MCF 10A (cell line): ENCODE measurements around the gene USP9X. TPM values are rescaled to one million over a fixed set of nuclear protein-coding genes. Genes with fewer than 3 reads are reported as not detected.

Source experiments
- BruUV-seq: library from RNA; stranded (reverse); fragments of 400-500 nt; replicated peaks from 2 replicates; lab custom pipeline; 2021; lab: Mats Ljungman, UMichigan
- CTCF ChIA-PET: fragments of 300-600 bp; sonication (Branson Sonifier 250); formaldehyde crosslinking; extraction: SDS; loops from one replicate; lab custom pipeline; 2021; ENCODE audit warnings: antibody characterized with exemption, inconsistent platforms; lab: Yijun Ruan, JAX
- POLR2A ChIA-PET: fragments of 300-600, 350-650 bp; sonication (Branson Sonifier 250); formaldehyde crosslinking; extraction: SDS; loops from one replicate; lab custom pipeline; 2020; ENCODE audit warnings: antibody characterized with exemption, inconsistent platforms; lab: Yijun Ruan, JAX
- DNase-seq: peaks from one replicate; pipeline ENCODE4 v3.0.0-alpha.2; 2018; ENCODE audit not compliant: unreplicated experiment
- H3K27ac Mint-ChIP-seq: one replicate; pipeline ENCODE4 v1.8.0; 2022; ENCODE audit warnings: mild to moderate bottlenecking, low read depth, mixed read lengths; ENCODE audit not compliant: unreplicated experiment
- H3K27me3 Mint-ChIP-seq: one replicate; pipeline ENCODE4 v1.8.0; 2022; ENCODE audit warnings: mixed read lengths; ENCODE audit not compliant: insufficient read depth, unreplicated experiment
- H3K36me3 Mint-ChIP-seq: one replicate; pipeline ENCODE4 v1.8.0; 2022; ENCODE audit warnings: mild to moderate bottlenecking, moderate library complexity, mixed read lengths; ENCODE audit not compliant: insufficient read depth, unreplicated experiment
- H3K4me1 Mint-ChIP-seq: one replicate; pipeline ENCODE4 v1.8.0; 2022; ENCODE audit warnings: mixed read lengths; ENCODE audit not compliant: insufficient read depth, unreplicated experiment
- H3K4me3 Mint-ChIP-seq: one replicate; pipeline ENCODE4 v1.8.0; 2022; ENCODE audit warnings: mild to moderate bottlenecking, moderate library complexity, mixed read lengths; ENCODE audit not compliant: unreplicated experiment
- H3K9me3 Mint-ChIP-seq: one replicate; pipeline ENCODE4 v1.8.0; 2022; ENCODE audit warnings: mixed read lengths; ENCODE audit not compliant: unreplicated experiment
- intact Hi-C: fragments of 100-400 bp; cut with micrococcal nuclease; formaldehyde crosslinking; loops from 2 replicates; pipeline ENCODE4 v1.14.1; 2022
- total RNA-seq: library from RNA; stranded (reverse); gene quantifications from 2 replicates; pipeline ENCODE4 v1.2.3, GENCODE V29; 2022
- TF ChIP-seq, protein P1 (sequence below): fragments of 200-600 bp; IDR thresholded peaks from one replicate; pipeline ENCODE4 v1.8.0; 2022; ENCODE audit warnings: antibody characterized with exemption, mild to moderate bottlenecking; ENCODE audit not compliant: unreplicated experiment

USP9X gene
- total RNA-seq, 1 experiment from 2014 or later = 77.9 TPM

DNA sequence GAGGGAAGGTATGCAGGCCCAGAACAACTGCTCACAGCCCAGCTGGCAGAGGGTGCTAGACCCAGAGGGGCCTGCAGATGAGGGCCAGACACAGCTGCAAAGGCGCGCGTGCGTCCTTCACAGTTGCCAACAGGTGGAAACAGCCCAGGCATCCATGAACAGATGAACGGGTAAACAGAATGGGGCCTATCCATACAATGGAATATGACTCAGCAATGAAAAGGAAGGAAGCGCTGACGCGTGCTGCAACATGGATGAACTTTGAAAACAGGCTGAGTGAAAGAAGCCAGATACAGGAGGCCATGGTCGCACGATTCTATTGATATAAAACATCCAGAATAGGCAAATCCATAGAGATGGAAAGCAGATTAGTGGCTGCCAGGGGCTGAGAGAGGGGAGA lies 165.6 kb downstream of the USP9X start:
- POLR2A ChIA-PET = no interaction called here

DNA sequence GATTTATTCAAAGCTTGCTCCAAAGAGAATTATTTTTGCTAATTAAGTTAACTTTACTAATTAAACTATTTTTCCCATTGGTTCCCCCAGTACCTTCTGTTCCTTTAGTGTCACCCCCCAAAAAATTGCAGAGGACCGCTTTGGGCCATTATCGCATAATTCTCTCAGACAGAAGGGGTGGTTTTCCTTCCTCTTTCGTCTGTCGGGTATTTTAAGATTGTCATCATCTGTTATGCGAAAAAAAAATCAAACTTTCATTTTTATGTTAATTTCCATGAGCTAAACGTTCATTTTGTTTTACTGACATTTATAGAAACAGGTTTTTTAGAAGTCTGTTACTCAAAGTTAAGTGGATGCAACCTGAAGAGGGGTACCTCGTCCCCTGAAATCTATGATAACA lies 172.6 kb downstream of the USP9X start:
- Mint-ChIP-seq H3K9me3 (peaks cover 8% of the 10 kb centered on the region), H3K4me3 (no peak overlapping the region), H3K4me1 (peaks cover 4% of the 10 kb centered on the region), H3K36me3 (no peaks in the 10 kb centered on the region), H3K27me3 (peaks cover 31% of the 10 kb centered on the region), H3K27ac (no peak overlapping the region)
- no TSS peak for BruUV-seq
- TF ChIP-seq, protein P1, sequence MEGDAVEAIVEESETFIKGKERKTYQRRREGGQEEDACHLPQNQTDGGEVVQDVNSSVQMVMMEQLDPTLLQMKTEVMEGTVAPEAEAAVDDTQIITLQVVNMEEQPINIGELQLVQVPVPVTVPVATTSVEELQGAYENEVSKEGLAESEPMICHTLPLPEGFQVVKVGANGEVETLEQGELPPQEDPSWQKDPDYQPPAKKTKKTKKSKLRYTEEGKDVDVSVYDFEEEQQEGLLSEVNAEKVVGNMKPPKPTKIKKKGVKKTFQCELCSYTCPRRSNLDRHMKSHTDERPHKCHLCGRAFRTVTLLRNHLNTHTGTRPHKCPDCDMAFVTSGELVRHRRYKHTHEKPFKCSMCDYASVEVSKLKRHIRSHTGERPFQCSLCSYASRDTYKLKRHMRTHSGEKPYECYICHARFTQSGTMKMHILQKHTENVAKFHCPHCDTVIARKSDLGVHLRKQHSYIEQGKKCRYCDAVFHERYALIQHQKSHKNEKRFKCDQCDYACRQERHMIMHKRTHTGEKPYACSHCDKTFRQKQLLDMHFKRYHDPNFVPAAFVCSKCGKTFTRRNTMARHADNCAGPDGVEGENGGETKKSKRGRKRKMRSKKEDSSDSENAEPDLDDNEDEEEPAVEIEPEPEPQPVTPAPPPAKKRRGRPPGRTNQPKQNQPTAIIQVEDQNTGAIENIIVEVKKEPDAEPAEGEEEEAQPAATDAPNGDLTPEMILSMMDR = no peak
- POLR2A ChIA-PET = interaction anchor here (0.7 kb wide), 1 partner anchor 135 kb away, joined by 3 read pairs; no protein-coding TSS in a partner anchor
- intact Hi-C loops = loop anchor here (10.0 kb wide), 1 partner anchor 453 kb away; no protein-coding TSS in a partner anchor
- no peak for DNase-seq
- CTCF ChIA-PET = interaction anchor here (0.6 to 1.7 kb wide), 4 partner anchors 45 to 223 kb away, joined by 3 to 9 read pairs (median 6); no protein-coding TSS in a partner anchor

More for the DNA sequence above, 165.6 kb downstream of the USP9X start:
- DNase-seq = no peak
- peaks cover 7% of the 10 kb centered on the region for H3K27me3 Mint-ChIP-seq
- no peak overlapping the region for H3K27ac Mint-ChIP-seq
- TF ChIP-seq, protein P1 = no peak
- H3K36me3 Mint-ChIP-seq = no peaks in the 10 kb centered on the region
- H3K4me1 Mint-ChIP-seq = peaks cover 4% of the 10 kb centered on the region
- intact Hi-C loops = loop anchor here (10.0 kb wide), 1 partner anchor 446 kb away; no protein-coding TSS in a partner anchor
- H3K9me3 Mint-ChIP-seq = no peaks in the 10 kb centered on the region
- CTCF ChIA-PET = interaction anchor here (5.1 kb wide), 1 partner anchor 71 kb away, joined by 98 read pairs; no protein-coding TSS in a partner anchor
- no peak overlapping the region for H3K4me3 Mint-ChIP-seq
- BruUV-seq = no TSS peak

DNA sequence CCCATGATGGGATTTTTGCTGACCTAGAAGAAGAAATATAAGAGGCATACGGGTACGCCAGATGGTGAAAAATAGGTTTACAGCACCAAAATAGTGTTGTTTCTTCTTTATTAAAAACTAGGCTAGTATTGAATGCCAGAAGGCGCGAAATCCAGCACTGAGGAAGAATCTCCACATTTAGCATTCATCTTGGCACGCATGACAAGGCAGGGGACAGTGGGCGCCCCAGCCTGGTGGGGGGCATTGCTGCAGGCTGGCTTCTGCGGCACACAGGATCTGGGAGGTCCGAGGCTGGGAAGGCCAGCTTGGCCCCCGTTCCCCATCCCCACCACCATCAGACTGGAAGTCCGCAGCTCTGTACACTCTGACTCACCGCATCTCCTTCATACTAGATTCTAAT lies 173.0 kb downstream of the USP9X start:
- no peak overlapping the region for H3K4me3 Mint-ChIP-seq
- intact Hi-C loops = loop anchor here (10.0 kb wide), 1 partner anchor 453 kb away; no protein-coding TSS in a partner anchor
- DNase-seq = no peak
- no peak overlapping the region for H3K27ac Mint-ChIP-seq
- ChIA-PET POLR2A (interaction anchor here (0.7 kb wide), 1 partner anchor 136 kb away, joined by 3 read pairs; no protein-coding TSS in a partner anchor), CTCF (interaction anchor here (0.5 to 1.7 kb wide), 8 partner anchors 9 to 1257 kb away, joined by 3 to 9 read pairs (median 3); no protein-coding TSS in a partner anchor)
- H3K27me3 Mint-ChIP-seq = peaks cover 31% of the 10 kb centered on the region
- peaks cover 8% of the 10 kb centered on the region for H3K9me3 Mint-ChIP-seq
- no TSS peak for BruUV-seq
- H3K4me1 Mint-ChIP-seq = peaks cover 4% of the 10 kb centered on the region
- H3K36me3 Mint-ChIP-seq = no peaks in the 10 kb centered on the region
- TF ChIP-seq, protein P1 = peak; percentile 17

DNA sequence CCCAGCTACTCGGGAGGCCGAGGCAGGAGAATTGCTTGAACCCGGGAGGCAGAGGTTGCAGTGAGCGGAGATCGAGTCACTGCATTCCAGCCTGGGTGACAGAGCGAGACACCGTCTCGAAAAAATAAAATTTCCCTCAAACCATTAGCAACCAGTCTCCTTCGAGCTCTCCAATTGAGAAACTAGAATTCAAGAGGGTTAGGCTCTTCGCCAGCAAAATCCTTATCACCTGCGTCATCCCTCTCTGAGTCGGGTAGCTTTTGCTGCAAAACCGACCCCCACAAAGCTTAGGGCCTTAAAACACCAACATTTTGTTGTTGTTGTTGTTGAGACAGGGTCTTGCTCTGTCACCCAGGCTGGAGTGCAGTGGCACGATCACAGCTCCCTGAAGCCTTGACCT lies 173.6 kb downstream of the USP9X start:
- peaks cover 8% of the 10 kb centered on the region for H3K9me3 Mint-ChIP-seq
- no peak for DNase-seq
- no peak overlapping the region for H3K27ac Mint-ChIP-seq
- intact Hi-C loops = loop anchor here (10.0 kb wide), 1 partner anchor 454 kb away; no protein-coding TSS in a partner anchor
- ChIA-PET POLR2A (interaction anchor here (0.6 kb wide), 1 partner anchor 16 kb away, joined by 4 read pairs; no protein-coding TSS in a partner anchor), CTCF (interaction anchor here (0.5 to 1.7 kb wide), 9 partner anchors 9 to 1256 kb away, joined by 3 to 9 read pairs (median 3); no protein-coding TSS in a partner anchor)
- H3K4me3 Mint-ChIP-seq = no peak overlapping the region
- peaks cover 31% of the 10 kb centered on the region for H3K27me3 Mint-ChIP-seq
- TF ChIP-seq, protein P1 = no peak
- H3K4me1 Mint-ChIP-seq = no peaks in the 10 kb centered on the region
- no peaks in the 10 kb centered on the region for H3K36me3 Mint-ChIP-seq
- no TSS peak for BruUV-seq
